Activated T-cell treated with anti-CD3 and anti-CD28 coated beads for 48 hours (primary cell): ENCODE results near the gene S1PR2.
"Not testable (repeated sequence)": the region's sequence is repeated elsewhere in the genome, so short reads cannot be mapped to it uniquely, and the experiment has no call there.

Source experiments
- DNase-seq: peaks from one replicate; pipeline ENCODE4 v3.0.0-alpha.2; 2020; ENCODE audit warnings: low read depth

Gene S1PR2

GRCh38 chr19:10191347-10191746 lies 39.8 kb downstream of the S1PR2 start:
- no peak for DNase-seq

GRCh38 chr19:10190026-10190425 lies 41.1 kb downstream of the S1PR2 start:
- DNase-seq = no peak

GRCh38 chr19:10189616-10190015 lies 41.5 kb downstream of the S1PR2 start:
- no peak for DNase-seq

- DNase-seq = no peak
Observed at GRCh38 chr19:10187315-10187714, 43.8 kb downstream of the S1PR2 start.

GRCh38 chr19:10184636-10185035 lies 46.5 kb downstream of the S1PR2 start:
- DNase-seq = no peak

- no peak for DNase-seq
Observed at GRCh38 chr19:10183926-10184325, 47.2 kb downstream of the S1PR2 start.

- no peak for DNase-seq
Observed at GRCh38 chr19:10182847-10183246, 48.3 kb downstream of the S1PR2 start.

- DNase-seq = no peak
Observed at GRCh38 chr19:10182076-10182475, 49.1 kb downstream of the S1PR2 start.

GRCh38 chr19:10180459-10180858 lies 50.7 kb downstream of the S1PR2 start:
- DNase-seq = no peak

- DNase-seq = not testable (repeated sequence)
Observed at GRCh38 chr19:10180024-10180423, 51.1 kb downstream of the S1PR2 start.

GRCh38 chr19:10173527-10173926 lies 57.6 kb downstream of the S1PR2 start:
- no peak for DNase-seq
